Caco-2 (cell line): Measurements from ENCODE around the gene ISYNA1. TPM values are rescaled to one million over a fixed set of nuclear protein-coding genes. Genes with fewer than 3 reads are reported as not detected.

Experiments
- BruUV-seq: library from RNA; stranded (reverse); fragments of 400-500 nt; replicated peaks from 2 replicates; lab custom pipeline; 2021; lab: Mats Ljungman, UMichigan
- CTCF ChIA-PET: fragments of 300-600 bp; sonication (Branson Sonifier 250); formaldehyde crosslinking; loops from one replicate; lab custom pipeline; 2022; ENCODE audit warnings: antibody characterized with exemption; lab: Charles Lee
- POLR2A ChIA-PET: fragments of 300-600 bp; sonication (Branson Sonifier 250); formaldehyde crosslinking; loops from one replicate; lab custom pipeline; 2022; ENCODE audit warnings: antibody characterized with exemption; lab: Charles Lee
- DNase-seq, 2 experiments: peaks; one replicate each; pipeline versions ENCODE4 v3.0.0 to v3.0.0-alpha.2; 2020 to 2022
- H3K27me3 ChIP-seq: replicated peaks from 2 replicates; pipeline ENCODE4 v1.6.0; 2011; ENCODE audit warnings: low read length; ENCODE audit not compliant: control insufficient read depth, insufficient read depth
- H3K36me3 ChIP-seq: 2 replicates; pipeline ENCODE4 v1.5.1; 2011; ENCODE audit warnings: low read length; ENCODE audit not compliant: control insufficient read depth, insufficient read depth
- H3K4me1 ChIP-seq: fragments of 250-450 bp; sonication (Bioruptor Pico); 2 replicates; pipeline ENCODE4 v1.5.1; 2020; ENCODE audit warnings: mild to moderate bottlenecking
- H3K4me3 ChIP-seq: 2 replicates; pipeline ENCODE4 v1.5.1; 2011; ENCODE audit warnings: low read depth, mild to moderate bottlenecking, control low read depth, low read length
- H3K9me3 ChIP-seq: fragments of 250-450 bp; sonication (Bioruptor Pico); 2 replicates; pipeline ENCODE4 v1.5.1; 2020; ENCODE audit warnings: mild to moderate bottlenecking, moderate library complexity
- H3K27ac Mint-ChIP-seq: one replicate; pipeline ENCODE4 v1.8.0; 2022; ENCODE audit warnings: mixed read lengths; ENCODE audit not compliant: unreplicated experiment
- H3K27me3 Mint-ChIP-seq: one replicate; pipeline ENCODE4 v1.8.0; 2022; ENCODE audit warnings: mixed read lengths; ENCODE audit not compliant: insufficient read depth, unreplicated experiment
- H3K36me3 Mint-ChIP-seq: one replicate; pipeline ENCODE4 v1.8.0; 2022; ENCODE audit warnings: mild to moderate bottlenecking, mixed read lengths; ENCODE audit not compliant: insufficient read depth, unreplicated experiment
- H3K4me1 Mint-ChIP-seq: one replicate; pipeline ENCODE4 v1.8.0; 2022; ENCODE audit warnings: low read depth, mixed read lengths; ENCODE audit not compliant: unreplicated experiment
- H3K4me3 Mint-ChIP-seq: one replicate; pipeline ENCODE4 v1.8.0; 2022; ENCODE audit warnings: mild to moderate bottlenecking, moderate library complexity, mixed read lengths; ENCODE audit not compliant: unreplicated experiment
- H3K9me3 Mint-ChIP-seq: one replicate; pipeline ENCODE4 v1.8.0; 2022; ENCODE audit warnings: mixed read lengths; ENCODE audit not compliant: unreplicated experiment
- CTCF ChIP-seq, 2 experiments: fragments of 200-600 bp in 1 of 2; IDR thresholded peaks; 1 replicate in 1 of 2; 2 replicates in 1 of 2; pipeline versions ENCODE4 v1.5.1 to v1.8.0; 2011 to 2022; ENCODE audit warnings: antibody characterized with exemption in 1 of 2, control low read depth in 1 of 2, inconsistent platforms in 1 of 2, low read depth in 1 of 2, low read length in 1 of 2, mild to moderate bottlenecking in 1 of 2, moderate library complexity in 1 of 2; ENCODE audit not compliant: insufficient read depth in 1 of 2, severe bottlenecking in 1 of 2, unreplicated experiment in 1 of 2
- intact Hi-C: fragments of 100-400 bp; cut with micrococcal nuclease; formaldehyde crosslinking; loops from one replicate; pipeline ENCODE4 v1.10.0; 2022; ENCODE audit not compliant: unreplicated experiment
- total RNA-seq: library from RNA; stranded (reverse); gene quantifications from 2 replicates; pipeline ENCODE4 v1.2.3, GENCODE V29; 2022

Gene ISYNA1
- total RNA-seq, 1 experiment from 2014 or later: 65.3 TPM

DNA sequence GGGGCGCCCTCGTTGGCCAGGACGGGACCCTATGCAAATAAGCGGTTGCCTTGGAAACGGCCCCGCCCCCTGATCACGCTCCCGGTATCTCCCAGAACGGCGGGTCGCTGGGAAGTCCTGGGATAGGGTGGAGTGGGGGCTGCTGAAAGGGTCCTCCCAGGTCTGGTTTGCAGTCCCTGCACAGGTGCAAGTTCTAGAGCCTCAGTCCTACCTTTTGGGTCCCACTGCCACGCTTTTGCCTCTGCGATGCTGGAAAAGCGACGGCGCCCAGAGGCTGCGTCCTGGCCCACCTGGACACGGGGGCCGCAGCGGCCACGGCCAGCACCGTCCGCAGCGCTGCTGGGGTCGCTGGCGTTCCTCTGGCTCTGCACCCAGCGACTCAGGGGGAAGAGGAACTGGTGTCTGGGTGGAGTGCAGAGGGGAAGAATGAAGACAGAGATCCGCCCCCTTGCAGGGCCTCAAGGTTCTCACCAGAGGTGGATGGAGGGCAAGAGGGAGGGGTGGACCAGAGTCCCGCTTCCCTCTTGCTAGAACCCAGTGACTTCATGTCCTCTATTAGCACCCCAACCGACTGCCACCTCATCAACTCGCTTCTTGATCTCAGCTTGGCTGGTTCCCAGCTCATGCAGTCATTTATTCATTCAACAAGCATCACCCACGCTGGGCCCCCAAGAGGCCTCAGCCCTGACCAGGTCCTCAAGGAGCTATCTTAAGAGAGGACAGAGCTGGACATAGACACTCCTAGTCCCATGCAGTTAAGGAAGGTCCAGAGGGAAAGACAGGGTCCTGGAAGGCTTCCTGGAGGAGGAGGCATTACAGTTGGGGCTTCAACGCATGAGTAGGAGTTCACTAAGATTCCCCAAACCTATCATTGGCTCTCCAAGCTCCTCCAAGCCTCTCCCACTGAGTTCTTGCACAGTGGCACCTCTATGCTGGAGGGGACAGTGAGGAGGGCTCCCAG lies 40.4 kb downstream of the ISYNA1 start, which contains the start of gene LRRC25:
Gene LRRC25, minus strand, starts transcription at position 381 of the 961 bp plus-strand sequence. CDS start 659 bp downstream, outside the sequence.
- DNase-seq: no peak
- no peaks in the 10 kb centered on the region for H3K36me3 Mint-ChIP-seq
- no peak within 1 kb of the TSS for H3K4me3 Mint-ChIP-seq
- no peaks in the 10 kb centered on the region for H3K9me3 Mint-ChIP-seq
- H3K27ac Mint-ChIP-seq: no peak within 1 kb of the TSS
- Histone ChIP-seq H3K9me3 (no peaks in the 10 kb centered on the region), H3K4me3 (no peak within 1 kb of the TSS), H3K4me1 (peaks cover 4% of the 10 kb centered on the region; the same call in 1 of the 2 replicates), H3K36me3 (no peaks in the 10 kb centered on the region), H3K27me3 (no peaks in the 10 kb centered on the region)
- ChIA-PET CTCF (interaction anchor here (1.3 kb wide), 1 partner anchor 11 kb away, joined by 10 read pairs; the partner anchor contains the start of gene GDF15), POLR2A (no interaction called here)
- intact Hi-C loops: no loop called here
- H3K4me1 Mint-ChIP-seq: peaks cover 11% of the 10 kb centered on the region
- no peak for TF ChIP-seq CTCF (IDR thresholded peaks at IDR 0.05; ENCODE audit: insufficient read depth in 1 of 2, low read depth in 1 of 2, low read length in 1 of 2, severe bottlenecking in 1 of 2, unreplicated experiment in 1 of 2)
- no peaks in the 10 kb centered on the region for H3K27me3 Mint-ChIP-seq
- BruUV-seq: no TSS peak

DNA sequence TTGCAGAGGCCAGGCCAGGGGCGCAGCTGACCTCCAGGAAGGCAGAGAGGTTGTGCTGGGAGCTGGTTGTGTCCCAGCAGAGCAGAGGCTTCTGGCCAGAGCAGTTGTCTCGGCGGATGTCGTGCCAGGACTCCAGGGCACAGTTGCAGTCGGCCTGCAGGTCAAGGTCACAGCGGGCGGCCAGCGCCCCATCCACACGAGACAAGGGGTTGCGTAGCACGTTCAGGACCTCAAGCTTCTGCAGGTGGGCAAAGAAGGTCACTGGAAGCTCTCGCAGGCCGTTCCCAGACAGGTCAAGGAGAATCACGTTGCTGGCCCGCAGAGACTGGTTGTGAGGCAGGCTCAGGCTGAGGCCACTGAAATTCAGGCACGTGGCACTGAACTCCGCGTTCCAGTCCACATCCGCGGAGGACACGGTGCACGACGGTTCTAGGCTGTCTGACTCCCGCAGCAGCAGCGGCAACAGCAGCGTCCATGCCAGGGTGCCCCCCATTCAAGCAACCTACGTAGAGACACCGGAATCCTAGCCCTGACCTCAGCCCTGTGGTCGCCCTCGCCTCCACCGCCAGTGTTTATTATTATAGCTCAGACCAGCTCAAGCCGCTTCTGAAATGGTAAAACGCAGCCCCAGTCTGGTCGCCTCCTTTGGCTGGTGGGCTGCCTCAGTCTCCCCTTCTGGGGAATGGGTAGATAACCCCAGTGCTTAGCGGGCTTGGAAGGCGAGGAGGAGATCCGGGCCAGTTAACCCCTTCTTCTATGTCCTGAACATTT lies 41.3 kb downstream of the ISYNA1 start:
- TF ChIP-seq CTCF (IDR thresholded peaks at IDR 0.05; ENCODE audit: insufficient read depth in 1 of 2, low read depth in 1 of 2, low read length in 1 of 2, severe bottlenecking in 1 of 2, unreplicated experiment in 1 of 2): no peak
- intact Hi-C loops: no loop called here
- no peaks in the 10 kb centered on the region for H3K9me3 ChIP-seq
- H3K4me1 ChIP-seq: no peaks in the 10 kb centered on the region
- Mint-ChIP-seq H3K36me3 (no peaks in the 10 kb centered on the region), H3K9me3 (no peaks in the 10 kb centered on the region), H3K4me1 (peaks cover 2% of the 10 kb centered on the region), H3K4me3 (no peak overlapping the region), H3K27me3 (no peaks in the 10 kb centered on the region), H3K27ac (no peak overlapping the region)
- ChIA-PET POLR2A (no interaction called here), CTCF (no interaction called here)
- no peak overlapping the region for H3K4me3 ChIP-seq
- H3K27me3 ChIP-seq: no peaks in the 10 kb centered on the region
- DNase-seq: no peak
- no TSS peak for BruUV-seq
- H3K36me3 ChIP-seq: no peaks in the 10 kb centered on the region

DNA sequence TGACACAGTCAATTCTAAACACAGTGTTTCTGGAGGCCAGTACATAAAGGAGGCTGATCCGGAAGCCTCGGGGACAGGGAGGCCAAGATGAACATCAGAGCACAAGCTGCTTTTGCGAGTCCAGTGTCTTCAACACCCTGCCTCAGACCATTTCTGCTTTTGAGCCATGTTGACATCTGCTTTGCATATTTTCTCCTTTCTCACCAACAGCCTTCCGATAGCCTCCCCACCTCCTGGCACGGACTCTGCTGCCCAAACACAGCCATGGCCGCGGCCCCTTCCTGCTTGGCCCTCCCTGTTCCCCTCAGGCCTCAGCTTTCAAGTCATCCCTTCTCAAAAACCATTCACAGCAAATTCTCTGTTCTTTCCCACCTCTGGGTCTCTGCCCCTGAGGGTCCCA lies 44.1 kb downstream of the ISYNA1 start:
- Histone ChIP-seq H3K4me1 (no peaks in the 10 kb centered on the region), H3K27me3 (no peaks in the 10 kb centered on the region), H3K4me3 (no peak overlapping the region), H3K36me3 (no peaks in the 10 kb centered on the region), H3K9me3 (no peaks in the 10 kb centered on the region)
- POLR2A ChIA-PET: no interaction called here
- no peak overlapping the region for H3K27ac Mint-ChIP-seq
- CTCF ChIA-PET: no interaction called here
- DNase-seq: no peak
- BruUV-seq: no TSS peak
- peaks cover 25% of the 10 kb centered on the region for H3K36me3 Mint-ChIP-seq
- intact Hi-C loops: no loop called here
- H3K4me1 Mint-ChIP-seq: no peaks in the 10 kb centered on the region
- H3K9me3 Mint-ChIP-seq: no peaks in the 10 kb centered on the region
- TF ChIP-seq CTCF (IDR thresholded peaks at IDR 0.05; ENCODE audit: insufficient read depth in 1 of 2, low read depth in 1 of 2, low read length in 1 of 2, severe bottlenecking in 1 of 2, unreplicated experiment in 1 of 2): no peak
- H3K4me3 Mint-ChIP-seq: no peak overlapping the region
- H3K27me3 Mint-ChIP-seq: no peaks in the 10 kb centered on the region
